Limb (tissue), 2 donors: ENCODE data around the gene ARHGEF39.

ENCODE experiments used
- DNase-seq, 2 donors: peaks; one replicate each; pipeline ENCODE4 v3.0.0-alpha.2; 2016; ENCODE audit errors: extremely low spot score in 2 of 2

Gene ARHGEF39, protein sequence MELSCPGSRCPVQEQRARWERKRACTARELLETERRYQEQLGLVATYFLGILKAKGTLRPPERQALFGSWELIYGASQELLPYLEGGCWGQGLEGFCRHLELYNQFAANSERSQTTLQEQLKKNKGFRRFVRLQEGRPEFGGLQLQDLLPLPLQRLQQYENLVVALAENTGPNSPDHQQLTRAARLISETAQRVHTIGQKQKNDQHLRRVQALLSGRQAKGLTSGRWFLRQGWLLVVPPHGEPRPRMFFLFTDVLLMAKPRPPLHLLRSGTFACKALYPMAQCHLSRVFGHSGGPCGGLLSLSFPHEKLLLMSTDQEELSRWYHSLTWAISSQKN

DNA sequence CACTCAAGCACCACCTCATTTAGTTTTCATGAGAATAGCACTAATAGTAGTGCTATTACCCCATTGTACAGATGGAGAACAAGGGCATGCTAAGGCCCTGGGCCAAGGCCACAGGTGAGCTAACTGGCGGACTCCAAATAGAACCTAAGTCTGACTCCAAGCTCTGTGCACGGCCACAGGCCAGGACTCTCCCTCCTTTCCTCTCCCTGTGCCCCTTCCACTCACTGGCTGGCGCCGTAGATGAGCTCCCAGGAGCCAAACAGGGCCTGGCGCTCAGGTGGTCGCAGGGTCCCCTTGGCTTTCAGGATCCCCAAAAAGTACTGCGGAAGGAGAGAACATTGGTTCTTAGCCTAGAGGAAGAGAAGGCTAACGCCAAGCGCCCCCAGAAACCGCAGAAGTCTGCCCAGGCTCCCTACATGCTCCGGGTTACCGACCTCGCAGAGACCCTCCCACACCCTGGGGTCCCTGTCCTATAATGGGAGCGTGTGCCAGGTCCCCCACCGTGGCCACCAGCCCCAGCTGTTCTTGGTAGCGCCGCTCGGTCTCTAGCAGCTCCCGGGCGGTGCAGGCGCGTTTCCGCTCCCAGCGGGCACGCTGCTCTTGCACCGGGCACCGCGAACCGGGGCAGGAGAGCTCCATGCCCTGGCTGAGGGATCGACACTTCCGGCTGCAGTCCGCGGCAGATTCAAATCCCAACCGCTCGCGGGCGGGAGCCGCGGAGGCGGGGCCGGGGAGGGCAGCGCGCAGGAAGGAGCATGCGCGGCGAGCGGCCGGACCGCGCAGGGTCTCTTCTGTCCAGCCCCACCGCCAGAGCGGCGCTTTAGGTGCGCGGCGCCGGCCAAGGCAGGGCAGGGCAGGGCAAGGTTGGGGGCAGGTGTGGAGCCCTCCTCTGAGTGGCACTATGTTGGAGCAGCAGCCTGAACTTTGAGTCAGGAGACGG, at the start of gene ARHGEF39:
TSS of gene ARHGEF39 (minus strand) at position 665 of the 940 bp plus-strand sequence. CDS start at position 639, 26 bp downstream.
- DNase-seq, result peak; percentile 79 to 89

DNA sequence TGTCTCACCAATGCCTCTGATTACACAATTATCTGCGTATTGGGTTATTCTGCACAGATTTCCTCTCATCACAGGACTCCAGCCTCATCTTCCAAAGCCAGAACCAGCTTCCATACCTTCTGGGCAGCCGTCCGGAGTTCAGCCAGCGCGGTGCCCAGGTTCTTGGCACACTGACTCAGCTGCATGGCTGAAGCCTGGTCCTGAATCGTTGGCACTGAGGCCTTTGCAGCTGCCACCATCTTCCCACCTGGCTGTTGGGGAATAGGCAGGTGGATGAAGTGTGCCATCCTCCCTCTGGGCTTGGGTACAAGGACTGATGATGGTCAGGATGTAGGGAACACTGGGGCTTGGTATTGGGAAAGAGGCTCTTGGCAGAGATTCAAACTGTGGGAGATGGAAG, 49.1 kb upstream of the ARHGEF39 start:
- no peak for DNase-seq

DNA sequence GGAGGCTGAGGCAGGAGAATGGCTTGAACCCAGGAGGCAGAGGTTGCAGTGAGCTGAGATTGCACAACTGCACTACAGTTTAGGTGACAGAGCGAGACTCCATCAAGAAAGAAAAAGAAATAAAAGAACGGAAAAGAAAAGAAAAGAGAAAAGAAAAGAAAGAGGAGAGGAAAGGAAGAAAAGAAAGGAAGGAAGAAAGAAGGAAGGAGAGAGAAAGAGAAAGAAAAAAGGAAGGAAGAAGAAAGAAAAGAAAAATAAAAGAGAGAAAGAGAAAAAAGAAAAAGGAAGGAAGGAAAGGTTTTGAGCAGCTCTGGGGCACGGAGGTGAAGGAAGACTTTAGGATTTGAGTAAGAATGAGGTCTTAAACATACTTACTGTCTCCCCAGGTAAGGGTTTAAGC, 48.6 kb upstream of the ARHGEF39 start:
- DNase-seq, result no peak

DNA sequence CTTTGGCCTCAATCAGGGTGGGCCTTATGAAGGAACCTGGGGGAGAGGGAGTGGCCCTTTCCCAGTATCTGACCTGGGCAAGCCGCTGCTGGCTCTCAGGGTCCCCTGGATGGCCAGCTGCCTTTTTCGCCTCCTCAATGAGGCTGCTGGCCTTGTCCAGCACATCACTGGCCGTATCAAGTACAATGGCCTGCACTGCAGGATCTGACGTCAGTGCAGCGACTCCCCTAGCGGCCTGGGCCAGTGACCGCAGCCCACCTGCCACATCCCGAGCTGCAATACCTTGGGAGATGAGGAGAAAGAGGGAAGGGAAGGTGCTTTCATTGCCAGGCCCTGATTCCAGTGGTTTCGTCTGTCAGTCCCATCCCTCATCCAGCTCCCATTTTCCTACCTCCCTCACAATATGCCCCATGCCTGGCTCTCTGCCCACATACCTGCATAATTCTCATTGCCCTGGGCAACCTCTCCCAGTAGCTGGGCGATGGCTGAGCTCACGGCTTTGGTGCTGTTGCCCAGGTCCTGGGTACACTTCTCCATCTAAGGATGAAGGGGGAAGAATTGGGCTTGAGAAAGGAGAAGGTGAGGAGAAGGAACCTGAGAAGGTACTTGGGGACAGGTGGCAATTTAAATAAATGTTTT, 47.9 kb upstream of the ARHGEF39 start:
- no peak for DNase-seq

DNA sequence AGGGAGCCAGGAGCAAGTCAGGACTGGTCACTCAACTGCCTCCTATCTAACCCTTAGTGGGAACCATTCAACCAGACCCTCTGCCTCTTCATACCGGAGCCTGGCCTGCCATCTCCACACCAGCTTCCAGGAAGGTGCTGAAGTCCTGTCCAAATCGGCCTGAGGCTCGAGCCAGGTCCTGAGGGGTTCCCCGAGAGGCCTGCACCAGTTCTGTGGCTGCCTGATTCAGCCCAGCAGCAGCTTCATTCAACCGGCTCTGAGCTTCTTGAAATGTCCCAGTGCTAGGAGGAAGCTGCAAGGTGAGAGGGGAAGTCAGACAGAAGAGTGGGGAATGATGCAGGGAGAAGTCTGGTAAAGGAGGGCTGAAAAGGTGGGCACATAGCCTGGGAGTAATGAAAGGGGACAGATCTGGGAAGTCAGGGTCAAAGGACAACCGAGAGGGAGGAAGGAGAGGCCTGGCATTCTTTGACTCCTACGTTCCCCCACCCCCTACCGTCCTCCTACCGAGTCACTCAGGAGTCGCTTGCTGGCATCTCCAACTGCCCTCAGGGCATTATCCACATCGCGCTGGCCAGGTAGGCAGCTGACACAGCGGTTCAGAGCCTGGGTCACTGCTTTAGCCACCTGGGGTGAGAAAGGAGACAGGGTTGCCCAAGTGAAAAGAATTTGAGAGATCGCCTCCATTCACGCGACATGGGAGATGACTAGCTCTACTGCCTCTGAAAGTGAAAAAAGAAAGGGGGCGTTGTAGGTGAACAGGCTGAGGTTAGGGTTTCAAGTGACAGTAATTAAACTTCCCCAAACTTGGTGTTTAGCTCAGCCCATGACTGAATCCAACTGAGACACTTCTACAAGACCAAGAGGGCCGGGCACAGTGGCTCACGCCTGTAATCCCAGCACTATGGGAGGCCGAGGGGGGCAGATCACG, 46.8 kb upstream of the ARHGEF39 start:
- DNase-seq, result no peak

DNA sequence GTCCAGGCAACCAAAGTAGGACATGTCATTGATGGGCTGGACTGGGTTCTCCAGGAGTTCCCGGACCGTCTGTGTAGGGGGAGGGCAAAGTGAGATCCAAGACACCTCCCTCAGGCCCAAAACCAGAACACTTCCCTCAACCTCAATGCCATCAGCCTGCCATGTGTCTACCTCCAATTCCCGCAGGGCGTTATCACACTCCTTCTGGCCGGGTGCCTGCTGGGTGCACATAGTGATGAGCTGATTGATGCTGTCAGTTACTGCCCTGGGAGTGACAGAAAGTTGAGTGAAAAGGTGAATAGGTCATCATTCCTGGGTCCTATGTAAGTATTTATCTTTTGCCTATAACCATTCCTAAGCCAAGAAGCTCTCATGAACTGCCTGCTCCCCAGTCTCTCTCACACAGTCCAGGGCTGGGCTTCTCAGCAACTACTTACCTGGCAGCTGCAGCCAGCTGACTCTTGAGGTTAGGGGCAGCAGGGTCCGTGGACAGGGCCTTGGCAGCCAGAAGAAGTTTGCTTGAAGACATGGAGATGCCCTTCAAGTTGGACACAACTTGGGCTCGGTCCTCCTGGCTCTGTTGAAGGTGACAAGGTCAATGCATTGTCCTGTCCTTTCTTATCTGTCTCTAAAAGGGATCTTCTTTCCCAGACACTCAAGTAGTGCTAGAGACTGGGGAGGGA, 46.0 kb upstream of the ARHGEF39 start:
- no peak for DNase-seq

DNA sequence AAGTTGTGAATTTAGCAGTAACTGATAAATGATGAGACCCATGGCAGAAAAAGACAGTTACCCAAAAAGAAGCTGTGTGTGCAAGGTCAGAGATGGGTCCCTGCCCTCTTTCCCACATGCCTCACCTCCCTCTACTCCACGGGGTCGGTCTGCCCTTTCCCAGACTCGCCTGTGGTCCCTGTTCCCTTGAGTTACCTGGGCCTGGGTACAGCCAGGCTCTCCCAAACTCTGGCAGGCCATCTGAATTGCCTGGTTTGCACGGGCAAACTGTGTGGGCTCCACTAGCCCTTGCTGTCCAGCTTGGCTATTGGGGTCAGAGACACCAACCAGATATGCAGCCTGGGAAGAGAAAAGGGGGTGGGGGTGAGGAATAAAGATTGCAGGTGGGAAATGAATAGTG, 43.2 kb upstream of the ARHGEF39 start:
- no peak for DNase-seq

DNA sequence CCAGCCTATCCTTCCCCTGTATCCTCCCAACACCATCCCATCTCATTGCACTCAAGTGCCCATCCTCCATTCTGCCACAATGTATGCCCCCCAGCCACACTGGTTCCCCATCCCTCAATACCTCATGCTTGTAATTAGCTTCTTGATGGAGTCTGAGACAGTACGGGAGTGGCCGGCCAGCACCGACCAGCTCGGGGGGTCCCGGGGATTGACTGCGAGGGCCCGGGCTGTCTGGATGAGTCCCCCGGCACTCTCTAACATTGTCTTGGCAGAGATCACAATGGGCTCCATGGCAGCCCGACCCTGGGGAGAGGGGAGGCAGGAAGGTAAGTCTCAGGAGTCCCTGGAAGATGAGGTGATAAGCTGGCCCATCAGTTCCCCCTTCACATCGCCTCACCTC, 42.0 kb upstream of the ARHGEF39 start:
- no peak for DNase-seq

DNA sequence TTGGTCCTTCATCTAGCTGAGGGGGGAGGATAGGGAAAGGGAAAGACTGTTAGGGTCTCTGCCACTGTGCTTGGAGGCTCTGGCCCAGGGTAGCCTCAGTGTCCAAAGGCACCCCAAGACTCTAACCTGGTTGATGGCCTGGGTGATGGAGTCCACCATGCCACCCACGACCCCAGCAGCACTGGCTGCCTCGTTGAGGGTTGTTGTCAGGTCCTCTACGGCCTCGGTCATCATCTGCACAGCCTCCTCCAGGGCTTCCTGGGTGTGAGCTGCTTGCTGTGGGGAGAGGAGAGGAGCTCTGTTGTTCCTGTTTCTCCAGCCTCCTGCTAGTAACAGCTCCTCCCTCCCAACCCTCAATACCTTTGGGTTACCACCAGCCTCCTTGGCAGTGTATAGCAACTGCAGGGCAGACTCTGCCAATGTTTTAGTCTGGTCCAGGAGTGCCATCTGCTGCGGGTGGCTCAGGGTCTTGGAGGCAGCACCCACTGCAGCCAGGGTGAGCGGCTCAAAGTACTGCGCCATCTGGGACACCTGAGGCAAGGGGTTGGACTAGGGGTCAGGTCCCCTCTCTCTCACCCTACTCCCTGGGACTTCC, 40.9 kb upstream of the ARHGEF39 start:
- no peak for DNase-seq

DNA sequence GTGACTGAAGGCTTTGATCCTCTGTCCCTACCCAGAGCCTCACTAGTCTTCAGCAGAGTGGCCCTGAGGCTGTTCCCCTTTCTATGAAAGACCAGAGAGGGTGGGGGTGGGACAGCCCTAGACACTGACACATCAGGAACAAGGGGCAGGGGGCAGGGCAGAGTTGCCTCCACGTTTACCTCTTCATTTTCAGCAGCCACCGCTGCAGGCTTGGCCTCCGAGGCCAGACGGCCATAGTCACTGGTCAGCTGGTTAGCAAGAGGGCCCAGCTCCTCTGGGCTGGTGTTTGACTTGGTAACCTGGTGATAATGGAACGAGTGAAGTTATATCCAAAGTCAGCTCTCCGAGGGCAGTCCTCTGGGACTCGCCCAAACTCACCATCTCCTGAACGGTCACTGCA, 40.4 kb upstream of the ARHGEF39 start:
- no peak for DNase-seq

DNA sequence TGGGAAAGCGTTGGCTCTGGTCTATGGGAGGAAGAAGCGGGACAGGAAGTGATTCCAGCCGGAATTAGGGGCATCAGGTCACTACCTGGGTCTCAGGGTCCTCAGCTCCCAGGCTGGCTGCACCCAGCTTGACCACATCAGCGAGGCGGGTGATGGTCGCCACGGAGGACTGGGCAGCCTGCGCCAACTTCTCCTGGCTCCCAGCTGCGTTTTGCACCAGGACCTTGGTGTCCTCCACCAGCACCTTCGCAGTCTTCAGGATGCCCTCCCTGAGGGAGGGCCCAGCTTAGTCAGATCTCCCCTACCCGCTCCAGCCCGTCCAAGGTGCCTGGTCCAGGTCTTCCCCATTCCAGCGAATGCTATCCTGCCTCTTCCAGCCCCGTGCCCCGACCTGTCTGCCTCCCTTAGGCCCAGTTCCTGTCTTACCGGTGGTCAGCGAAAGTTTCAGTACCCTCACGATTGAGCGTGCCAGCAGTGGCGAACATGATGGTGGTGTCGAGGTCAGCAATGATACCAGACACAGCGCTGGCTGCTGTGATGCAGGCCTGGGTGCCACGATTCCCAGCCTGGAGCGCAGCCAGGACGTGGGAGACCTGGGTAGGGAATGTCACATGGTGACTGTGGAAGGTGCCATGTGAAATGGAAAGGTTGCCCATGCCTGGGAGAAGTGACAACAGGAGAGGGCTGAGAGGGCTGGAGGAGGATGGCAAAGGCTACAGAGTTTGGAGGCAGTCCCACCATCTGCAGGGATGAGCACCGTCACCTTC, 39.1 kb upstream of the ARHGEF39 start:
- no peak for DNase-seq

DNA sequence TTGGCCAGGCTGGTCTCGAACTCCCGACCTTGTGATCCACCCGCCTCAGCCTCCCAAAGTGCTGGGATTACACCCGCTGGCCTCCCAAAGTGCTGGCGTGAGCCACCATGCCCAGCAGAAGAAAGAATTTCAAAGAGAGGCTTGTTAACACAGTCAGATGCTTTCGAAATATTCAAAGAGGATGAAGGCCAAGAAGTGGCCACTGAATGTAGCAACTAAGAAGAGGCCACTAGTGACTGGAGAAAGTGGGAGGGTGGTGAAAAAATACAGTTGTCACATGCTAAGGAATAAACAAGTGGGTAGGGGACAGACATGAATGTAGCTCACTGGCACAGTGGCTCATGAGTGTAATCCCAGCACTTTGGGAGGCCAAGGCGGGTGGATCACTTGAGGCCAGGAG, 37.7 kb upstream of the ARHGEF39 start:
- no peak for DNase-seq

DNA sequence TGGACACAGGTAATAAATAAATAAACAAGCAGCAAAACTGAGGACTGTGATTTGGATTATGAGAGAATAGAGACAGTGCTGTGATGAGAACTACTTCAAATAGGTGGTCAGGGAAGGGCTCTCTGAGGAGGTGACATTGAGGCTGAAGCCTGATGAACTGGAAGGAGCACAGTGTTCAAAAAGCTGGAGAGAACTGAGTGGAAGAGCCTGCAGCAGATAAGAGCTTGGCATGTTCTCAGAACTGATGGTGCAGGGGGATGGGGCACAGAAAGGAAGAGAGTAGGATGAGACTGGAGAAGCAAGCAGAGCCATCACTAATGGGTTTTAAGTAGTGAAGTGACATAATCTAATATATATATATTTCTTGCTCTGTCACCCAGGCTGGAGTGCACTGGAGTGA, 35.9 kb upstream of the ARHGEF39 start:
- DNase-seq, result no peak

DNA sequence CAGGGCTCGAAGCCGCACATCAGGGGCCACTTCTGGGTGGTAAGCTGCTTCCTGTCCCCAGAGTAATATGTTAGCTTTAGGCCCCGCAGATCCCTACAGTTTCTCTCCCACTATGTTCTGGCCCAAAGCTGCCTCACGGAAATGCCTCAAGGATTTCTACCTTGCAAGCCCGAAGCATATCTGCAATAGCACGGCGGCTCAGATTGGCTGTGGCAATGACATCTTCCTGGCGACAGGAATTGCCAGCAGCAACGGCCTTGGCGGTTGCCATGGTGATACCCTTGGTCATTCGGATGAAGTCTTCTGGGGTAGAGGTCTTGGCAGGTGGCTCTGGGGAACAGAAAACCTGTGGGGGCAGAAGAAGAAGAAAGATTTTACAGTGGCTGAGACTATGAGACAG, 35.0 kb upstream of the ARHGEF39 start:
- DNase-seq, result no peak

DNA sequence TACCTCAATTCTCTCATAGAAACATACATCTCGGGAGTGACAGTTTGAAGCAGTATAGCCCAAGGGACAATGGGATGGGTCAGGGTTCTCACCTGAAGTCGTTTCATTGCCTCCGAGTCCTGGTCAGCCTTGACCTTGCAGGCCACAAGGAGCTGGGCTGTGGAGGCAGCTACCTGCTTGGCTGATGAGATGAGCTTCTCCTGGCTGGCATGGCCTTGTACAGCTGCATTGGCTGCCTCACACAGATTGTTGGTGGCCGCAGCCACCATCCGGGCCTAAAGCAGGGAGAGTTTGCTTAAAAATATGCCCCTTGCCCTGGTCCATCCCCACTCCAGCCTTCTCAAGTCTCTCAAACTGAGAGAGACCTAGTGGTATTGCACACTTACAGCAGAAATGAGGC, 33.2 kb upstream of the ARHGEF39 start:
- no peak for DNase-seq

DNA sequence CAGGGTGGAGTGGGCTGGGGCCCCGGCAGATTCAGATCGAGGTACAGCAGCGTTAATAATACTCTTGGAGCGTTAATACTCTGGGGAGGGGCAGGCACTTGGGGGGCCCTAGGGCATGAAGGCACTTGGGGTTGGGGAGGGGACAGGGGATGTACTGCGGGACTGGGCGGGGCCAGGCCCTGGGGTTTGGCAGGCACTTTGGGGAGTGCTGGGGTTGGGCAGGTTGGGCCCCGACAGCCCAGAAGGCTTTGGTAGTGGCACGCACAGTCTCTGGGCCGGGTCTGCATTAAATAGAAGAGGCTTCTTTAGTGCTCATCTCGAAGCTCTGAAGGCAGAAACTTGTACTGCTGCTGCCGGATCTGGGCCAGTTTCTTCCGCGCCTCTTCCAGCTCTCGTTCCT, 32.5 kb upstream of the ARHGEF39 start:
- DNase-seq, result no peak

DNA sequence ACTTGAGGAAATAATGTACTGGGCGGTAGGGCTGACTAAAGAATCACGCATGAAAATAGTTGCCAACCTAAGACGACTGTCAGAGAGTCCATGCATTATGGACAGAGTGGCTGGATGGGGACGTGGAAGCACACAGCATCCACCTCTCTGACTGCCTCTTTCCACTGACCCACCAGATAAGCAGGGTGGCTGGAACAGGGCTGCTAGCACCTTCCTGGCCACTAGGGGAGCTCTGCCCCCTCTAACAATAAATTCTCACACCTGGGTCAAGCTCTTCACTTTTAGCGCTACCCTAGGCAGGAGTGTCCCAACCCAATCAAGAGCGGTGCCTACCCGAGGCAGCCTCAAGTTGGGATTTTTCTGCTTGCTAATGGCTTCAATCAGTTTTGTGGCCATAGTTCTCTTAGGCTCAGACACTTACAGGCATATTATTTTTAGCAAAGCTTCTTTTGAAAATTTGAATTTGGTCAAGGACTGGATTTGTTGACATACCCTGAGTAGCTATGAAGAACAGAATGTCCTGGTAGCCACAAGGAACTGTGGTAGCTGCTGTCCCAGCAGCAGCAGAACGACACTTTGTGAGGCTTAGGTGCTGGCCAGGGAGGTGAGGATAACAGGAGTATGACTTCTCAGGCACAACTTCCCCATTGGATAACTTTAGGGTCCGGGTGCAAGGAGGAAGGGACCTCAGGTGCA, 31.7 kb upstream of the ARHGEF39 start:
- peak; percentile 45 to 58 for DNase-seq

DNA sequence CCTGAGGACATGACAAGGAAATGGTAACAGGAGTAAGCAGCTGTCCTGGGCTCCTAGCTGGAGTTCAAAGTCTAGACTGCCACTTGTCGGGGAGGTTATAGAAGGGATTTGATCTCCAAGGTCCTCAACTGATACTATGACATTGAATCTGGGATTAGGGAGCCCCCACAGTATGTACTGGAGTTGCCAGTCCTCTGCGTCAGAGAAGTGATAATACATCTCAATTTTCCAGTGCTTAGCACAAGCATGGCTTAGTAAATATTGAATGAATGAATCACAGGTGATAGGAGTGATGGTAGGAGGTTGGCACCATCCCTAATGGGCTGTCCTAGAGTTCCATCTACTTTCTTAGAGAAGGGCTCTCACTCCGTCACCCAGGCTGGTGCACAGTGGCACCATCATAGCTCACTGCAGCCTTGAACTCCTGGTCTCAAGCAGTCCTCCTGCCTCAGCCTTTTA, 31.0 kb upstream of the ARHGEF39 start:
- DNase-seq, result no peak
